WI38 (cell line): ENCODE results near the gene RSPH9.

Experiments
- H3K4me3 ChIP-seq: 2 replicates; pipeline ENCODE4 v1.5.1; 2011; ENCODE audit warnings: low read depth, mild to moderate bottlenecking, control low read depth, low read length
- CTCF ChIP-seq: IDR thresholded peaks from 2 replicates; pipeline ENCODE4 v1.5.1; 2012; ENCODE audit warnings: low read depth, mild to moderate bottlenecking, control low read depth, low read length

The RSPH9 gene

GRCh38 chr6:43716099-43716498, 71.3 kb downstream of the RSPH9 start:
- no peak for TF ChIP-seq CTCF
- no peak overlapping the region for H3K4me3 ChIP-seq

- H3K4me3 ChIP-seq: no peak overlapping the region
- TF ChIP-seq CTCF: no peak
These were observed 72.6 kb downstream of the RSPH9 start for GRCh38 chr6:43717389-43717788.

- TF ChIP-seq CTCF: no peak
- H3K4me3 ChIP-seq: no peak overlapping the region
These were observed 73.0 kb downstream of the RSPH9 start for GRCh38 chr6:43717822-43718221.

GRCh38 chr6:43718387-43719105, 73.7 kb downstream of the RSPH9 start:
- TF ChIP-seq CTCF: no peak
- H3K4me3 ChIP-seq: no peak overlapping the region

GRCh38 chr6:43719511-43719910, 74.7 kb downstream of the RSPH9 start:
- no peak for TF ChIP-seq CTCF
- no peak overlapping the region for H3K4me3 ChIP-seq

- no peak for TF ChIP-seq CTCF
- no peak overlapping the region for H3K4me3 ChIP-seq
These were observed 76.2 kb downstream of the RSPH9 start for GRCh38 chr6:43720999-43721398.
